HG03460 (cell line): ENCODE measurements around the gene HOXD4.

ENCODE experiments used
- ATAC-seq: cut with Tn5 transposase; IDR thresholded peaks from one replicate; pipeline ENCODE4 v1.9.1; 2021; ENCODE audit not compliant: unreplicated experiment

The HOXD4 gene

DNA sequence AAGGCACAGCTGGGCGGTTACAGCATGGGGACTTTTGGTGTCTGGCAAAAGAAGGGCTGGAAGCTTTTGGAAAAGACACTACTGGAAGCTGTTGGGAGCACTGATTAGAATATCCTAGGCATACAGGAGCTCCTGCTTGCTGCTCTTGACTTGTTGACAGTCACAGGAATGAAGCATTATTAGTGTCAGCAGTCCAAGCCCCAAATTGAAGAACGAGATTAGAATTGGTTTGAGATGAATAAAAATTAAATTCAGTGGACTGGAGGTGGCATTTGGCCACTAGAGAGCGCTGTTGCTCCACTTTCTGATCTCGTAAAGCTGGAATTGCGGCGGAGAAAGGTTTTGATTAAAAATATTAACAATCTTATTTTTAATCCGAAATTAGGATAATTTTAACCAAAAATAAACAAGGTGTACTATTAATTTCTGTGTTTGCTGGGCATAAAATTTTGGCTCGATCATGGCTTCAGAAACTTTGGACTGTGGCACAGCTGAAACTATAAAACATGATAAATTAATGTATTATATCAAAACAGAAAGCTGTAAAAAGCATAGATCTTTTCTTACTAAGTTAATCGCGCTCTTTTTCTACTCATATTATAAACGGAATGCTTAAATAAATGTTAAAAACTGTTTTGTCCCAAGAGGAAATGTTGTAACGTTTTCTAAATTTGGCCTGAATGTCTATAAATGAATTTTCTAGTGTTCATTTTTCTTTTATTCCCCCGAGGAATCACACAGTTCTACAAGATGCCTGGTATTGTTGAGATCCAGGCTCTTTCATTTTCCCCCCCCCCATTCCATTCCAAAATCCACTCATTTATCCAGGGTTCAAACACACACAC is 24.2 kb upstream of the HOXD4 start:
- no peak for ATAC-seq

- ATAC-seq: no peak
Measured at GRCh38 chr2:176127774-176128072, 23.6 kb upstream of the HOXD4 start.

- no peak for ATAC-seq
Measured at GRCh38 chr2:176128172-176128981, 23.0 kb upstream of the HOXD4 start.

GRCh38 chr2:176128982-176129796 is 22.2 kb upstream of the HOXD4 start, which contains the start of gene HOXD8:
Gene HOXD8 (plus strand): TSS chr2:176129705. CDS start chr2:176130367, 662 bp downstream.
- no peak for ATAC-seq

- ATAC-seq: no peak
Measured at GRCh38 chr2:176129813-176130146, 21.6 kb upstream of the HOXD4 start.

DNA sequence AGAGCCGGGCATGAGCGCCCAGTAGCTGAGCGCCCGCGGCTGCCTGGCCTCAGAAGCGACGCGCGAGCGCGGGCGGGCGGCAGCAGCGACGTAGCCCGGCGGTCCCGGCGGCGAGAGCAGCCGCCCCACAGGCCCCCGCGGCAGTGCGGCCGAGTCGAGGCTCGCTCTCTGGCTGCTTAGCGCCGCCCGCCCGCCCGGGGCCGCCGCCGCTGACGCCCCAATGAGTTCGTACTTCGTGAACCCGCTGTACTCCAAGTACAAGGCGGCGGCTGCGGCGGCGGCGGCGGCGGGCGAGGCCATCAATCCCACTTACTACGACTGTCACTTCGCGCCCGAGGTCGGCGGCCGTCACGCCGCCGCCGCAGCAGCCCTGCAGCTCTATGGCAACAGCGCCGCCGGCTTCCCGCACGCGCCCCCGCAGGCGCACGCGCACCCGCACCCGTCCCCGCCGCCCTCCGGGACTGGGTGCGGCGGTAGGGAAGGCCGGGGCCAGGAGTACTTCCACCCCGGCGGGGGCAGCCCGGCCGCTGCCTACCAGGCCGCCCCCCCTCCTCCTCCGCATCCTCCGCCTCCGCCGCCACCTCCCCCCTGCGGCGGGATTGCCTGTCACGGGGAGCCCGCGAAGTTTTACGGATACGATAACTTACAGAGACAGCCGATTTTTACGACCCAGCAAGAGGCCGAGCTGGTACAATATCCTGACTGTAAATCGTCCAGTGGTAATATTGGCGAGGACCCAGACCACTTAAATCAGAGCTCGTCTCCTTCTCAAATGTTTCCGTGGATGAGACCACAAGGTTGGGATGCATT is 21.0 kb upstream of the HOXD4 start:
- ATAC-seq: no peak

GRCh38 chr2:176130957-176131847 is 20.1 kb upstream of the HOXD4 start:
- ATAC-seq: no peak

- ATAC-seq: no peak
Measured at GRCh38 chr2:176131848-176132158, 19.5 kb upstream of the HOXD4 start.

GRCh38 chr2:176132205-176133171 is 18.9 kb upstream of the HOXD4 start:
- ATAC-seq: no peak

DNA sequence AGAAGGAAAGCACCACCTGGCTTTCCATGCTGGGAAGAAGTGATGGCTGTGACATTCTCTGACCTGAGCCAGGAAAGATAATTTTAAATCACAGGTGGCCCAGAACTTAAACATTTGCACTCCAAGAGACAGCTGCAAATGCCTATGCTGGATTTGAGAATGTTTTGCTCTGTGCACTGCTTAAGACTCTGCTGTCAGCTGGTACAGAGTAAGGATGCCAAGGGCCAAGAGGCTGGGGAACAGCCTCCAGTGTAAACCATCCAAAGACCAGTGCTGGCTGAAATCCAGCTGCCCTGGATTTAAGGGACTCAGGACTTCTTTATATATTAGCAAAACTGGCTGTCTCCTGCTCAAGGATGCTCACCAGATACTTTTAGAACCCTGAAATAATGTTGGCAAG is 18.0 kb upstream of the HOXD4 start:
- ATAC-seq: no peak

DNA sequence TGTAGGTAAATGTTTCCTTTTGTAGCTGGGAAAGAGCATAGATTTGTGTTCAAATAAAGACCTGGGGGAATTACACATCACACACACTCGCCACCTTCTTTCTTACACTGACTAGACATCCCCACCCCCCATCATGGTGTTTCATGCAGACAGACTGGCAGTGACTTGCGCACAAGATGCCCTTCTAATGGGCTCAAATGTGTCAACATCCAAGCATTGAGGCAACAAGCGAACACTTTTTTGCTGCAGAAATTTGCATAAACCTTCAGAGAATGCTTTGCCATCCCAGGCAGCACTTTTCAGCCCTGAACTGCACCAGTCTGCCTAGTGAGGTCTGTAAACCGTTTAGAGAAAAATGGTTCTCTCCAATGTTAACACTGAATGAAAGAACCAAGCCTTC is 17.3 kb upstream of the HOXD4 start:
- ATAC-seq: no peak

GRCh38 chr2:176135035-176135440 is 16.3 kb upstream of the HOXD4 start:
- ATAC-seq: no peak

- ATAC-seq: no peak
Measured at GRCh38 chr2:176136374-176137251, 14.7 kb upstream of the HOXD4 start.

- no peak for ATAC-seq
Measured at GRCh38 chr2:176137252-176137580, 14.1 kb upstream of the HOXD4 start.

DNA sequence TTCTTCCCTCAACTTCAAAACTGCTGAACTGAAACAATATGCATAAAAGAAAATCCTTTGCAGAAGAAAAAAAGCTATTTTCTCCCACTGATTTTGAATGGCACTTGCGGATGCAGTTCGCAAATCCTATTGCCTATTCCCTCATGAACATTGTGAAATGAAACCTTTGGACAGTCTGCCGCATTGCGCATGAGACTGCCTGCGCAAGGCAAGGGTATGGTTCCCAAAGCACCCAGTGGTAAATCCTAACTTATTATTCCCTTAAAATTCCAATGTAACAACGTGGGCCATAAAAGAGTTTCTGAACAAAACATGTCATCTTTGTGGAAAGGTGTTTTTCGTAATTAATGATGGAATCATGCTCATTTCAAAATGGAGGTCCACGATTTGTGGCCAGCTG is 13.4 kb upstream of the HOXD4 start:
- ATAC-seq: no peak

- no peak for ATAC-seq
Measured at GRCh38 chr2:176138526-176138922, 12.8 kb upstream of the HOXD4 start.

DNA sequence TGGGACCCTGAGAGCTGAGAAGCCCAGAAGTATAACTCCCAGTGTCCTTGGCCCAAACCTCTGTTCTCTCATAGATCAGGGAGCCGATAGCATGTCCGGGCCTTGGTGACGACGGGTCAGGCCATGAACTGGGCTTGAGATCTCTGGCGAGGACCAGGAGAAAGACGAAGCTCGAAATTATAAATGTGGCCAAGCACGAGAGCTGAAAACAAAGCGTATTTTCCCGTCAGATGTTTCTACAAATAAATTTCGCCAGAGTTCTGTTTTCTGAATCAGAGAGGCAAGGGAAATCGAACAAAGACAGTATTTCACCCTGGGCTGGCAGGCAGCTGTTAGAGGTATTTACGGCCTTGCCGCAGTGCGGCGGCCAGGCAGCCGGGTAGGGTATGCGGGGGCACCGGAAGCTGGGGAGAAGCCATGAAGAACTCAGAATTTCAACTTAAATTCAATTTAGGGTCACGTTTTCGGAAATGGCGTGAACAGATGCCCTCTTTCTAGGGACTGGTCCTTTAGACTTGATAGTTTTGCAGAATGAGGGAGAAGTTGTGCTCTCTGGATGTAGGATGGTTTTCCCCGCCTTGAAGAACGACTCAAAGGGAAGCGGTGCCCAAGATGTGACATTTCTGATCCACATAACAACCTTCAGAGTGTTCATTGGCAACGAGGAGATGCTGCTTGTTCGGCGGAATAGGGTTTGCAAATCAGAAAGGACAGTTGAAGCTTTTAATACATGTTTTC is 12.3 kb upstream of the HOXD4 start:
- no peak for ATAC-seq
